22Rv1 (cell line): ENCODE data around the gene GAS2L2.

Source experiments
- H3K27ac ChIP-seq: fragments of 450-650 bp; 2 replicates; pipeline ENCODE4 v1.5.1; 2017
- ZFX ChIP-seq: fragments of 450-650 bp; IDR thresholded peaks from 2 replicates; pipeline ENCODE4 v1.6.1; 2017; ENCODE audit warnings: antibody characterized with exemption, borderline replicate concordance
- TF ChIP-seq, protein P1 (sequence below): fragments of 450-650 bp; IDR thresholded peaks from 2 replicates; pipeline ENCODE4 v1.5.1; 2017; ENCODE audit warnings: mild to moderate bottlenecking

GAS2L2 gene

GRCh38 chr17:35750526-35751395 lies 2.3 kb downstream of the GAS2L2 start:
- TF ChIP-seq ZFX = no peak
- TF ChIP-seq, protein P1, sequence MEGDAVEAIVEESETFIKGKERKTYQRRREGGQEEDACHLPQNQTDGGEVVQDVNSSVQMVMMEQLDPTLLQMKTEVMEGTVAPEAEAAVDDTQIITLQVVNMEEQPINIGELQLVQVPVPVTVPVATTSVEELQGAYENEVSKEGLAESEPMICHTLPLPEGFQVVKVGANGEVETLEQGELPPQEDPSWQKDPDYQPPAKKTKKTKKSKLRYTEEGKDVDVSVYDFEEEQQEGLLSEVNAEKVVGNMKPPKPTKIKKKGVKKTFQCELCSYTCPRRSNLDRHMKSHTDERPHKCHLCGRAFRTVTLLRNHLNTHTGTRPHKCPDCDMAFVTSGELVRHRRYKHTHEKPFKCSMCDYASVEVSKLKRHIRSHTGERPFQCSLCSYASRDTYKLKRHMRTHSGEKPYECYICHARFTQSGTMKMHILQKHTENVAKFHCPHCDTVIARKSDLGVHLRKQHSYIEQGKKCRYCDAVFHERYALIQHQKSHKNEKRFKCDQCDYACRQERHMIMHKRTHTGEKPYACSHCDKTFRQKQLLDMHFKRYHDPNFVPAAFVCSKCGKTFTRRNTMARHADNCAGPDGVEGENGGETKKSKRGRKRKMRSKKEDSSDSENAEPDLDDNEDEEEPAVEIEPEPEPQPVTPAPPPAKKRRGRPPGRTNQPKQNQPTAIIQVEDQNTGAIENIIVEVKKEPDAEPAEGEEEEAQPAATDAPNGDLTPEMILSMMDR = no peak
- no peak overlapping the region for H3K27ac ChIP-seq

GRCh38 chr17:35749560-35750412 lies 3.3 kb downstream of the GAS2L2 start:
- H3K27ac ChIP-seq = no peak overlapping the region
- no peak for TF ChIP-seq ZFX
- TF ChIP-seq, protein P1 = no peak

- H3K27ac ChIP-seq = no peak overlapping the region
- no peak for TF ChIP-seq ZFX
- TF ChIP-seq, protein P1 = no peak
These were observed 4.1 kb downstream of the GAS2L2 start for GRCh38 chr17:35748979-35749378.

DNA sequence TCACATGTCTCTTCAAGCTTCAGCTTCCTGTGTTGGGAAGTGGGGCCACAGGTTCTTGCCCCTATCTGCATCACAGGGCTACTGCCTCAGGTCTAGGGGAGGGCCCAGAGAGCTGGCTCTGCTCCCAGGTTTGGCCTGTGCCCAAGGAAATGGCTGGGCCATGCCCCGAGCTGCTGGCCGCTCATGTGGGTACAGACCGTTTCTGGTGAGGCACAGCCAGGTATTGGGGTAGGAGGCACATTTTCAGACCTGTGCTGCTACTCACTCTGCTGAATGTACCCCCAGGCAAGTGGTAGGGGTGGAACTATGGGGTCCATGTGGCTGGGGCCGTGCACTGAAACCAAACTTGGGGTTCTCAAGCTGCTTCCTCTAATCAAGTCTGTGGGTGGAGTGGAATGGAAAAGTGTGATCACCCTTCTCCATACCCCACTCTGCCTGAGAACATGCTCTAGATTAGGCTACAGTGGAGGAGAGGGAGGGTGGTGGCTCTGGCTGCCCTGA lies 4.6 kb downstream of the GAS2L2 start:
- no peak overlapping the region for H3K27ac ChIP-seq
- no peak for TF ChIP-seq ZFX
- TF ChIP-seq, protein P1 = no peak

- no peak for TF ChIP-seq ZFX
- TF ChIP-seq, protein P1 = peak; percentile 84
These were observed 5.5 kb downstream of the GAS2L2 start for GRCh38 chr17:35747540-35748017.

DNA sequence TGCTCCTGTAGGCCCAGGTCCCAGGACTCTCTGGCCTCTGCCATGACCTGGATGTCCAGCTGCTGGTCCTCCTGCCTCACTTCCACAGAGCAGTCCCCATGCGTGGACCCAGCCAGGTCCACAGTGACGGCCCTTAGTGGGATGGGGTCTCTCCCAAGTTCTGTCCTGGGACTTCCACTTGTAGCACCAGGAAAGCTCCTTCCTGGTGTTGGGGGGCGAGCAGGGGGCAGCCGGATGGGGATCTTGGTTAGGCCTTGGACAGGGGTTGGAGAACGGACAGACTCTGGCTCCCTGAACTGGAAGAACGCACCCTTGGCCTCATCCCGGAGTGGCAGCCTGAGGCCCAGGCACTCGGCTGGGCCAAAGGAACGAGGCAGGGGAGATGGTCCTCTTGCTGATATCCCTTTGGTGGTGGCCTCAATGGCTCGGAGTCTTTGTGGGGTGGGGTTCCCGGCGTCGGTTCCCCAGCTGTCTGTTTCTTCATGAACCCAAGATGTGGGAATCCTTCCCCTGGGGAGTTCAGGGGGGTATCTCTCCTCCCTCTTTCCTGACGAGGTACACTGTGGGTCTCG lies 7.2 kb downstream of the GAS2L2 start:
- H3K27ac ChIP-seq = no peak overlapping the region
- TF ChIP-seq, protein P1 = no peak
- TF ChIP-seq ZFX = no peak

More at GRCh38 chr17:35747540-35748017, 5.5 kb downstream of the GAS2L2 start:
- H3K27ac ChIP-seq = no peak overlapping the region
